Mesodermal cell (in vitro differentiated cells): ENCODE results near the gene PI4K2B.

ENCODE experiments used
- H3K27ac ChIP-seq: 2 replicates; pipeline ENCODE4 v1.7.0; 2013; ENCODE audit warnings: mild to moderate bottlenecking, low read depth, low read length, moderate library complexity; ENCODE audit not compliant: severe bottlenecking
- H3K36me3 ChIP-seq: 2 replicates; pipeline ENCODE4 v1.7.1; 2013; ENCODE audit warnings: mild to moderate bottlenecking, low read length, moderate library complexity; ENCODE audit not compliant: control insufficient read depth, insufficient read depth
- H3K4me1 ChIP-seq: one replicate; pipeline ENCODE4 v1.7.1; 2013; ENCODE audit warnings: mild to moderate bottlenecking, low read length; ENCODE audit not compliant: insufficient read depth, control insufficient read depth, poor library complexity, severe bottlenecking
- H3K4me3 ChIP-seq: 2 replicates; pipeline ENCODE4 v1.7.0; 2013; ENCODE audit warnings: low read length, control low read depth, mild to moderate bottlenecking; ENCODE audit not compliant: insufficient read depth, poor library complexity, severe bottlenecking; ENCODE audit errors: extremely low read depth
- H3K9me3 ChIP-seq: 2 replicates; pipeline ENCODE4 v1.7.1; 2013; ENCODE audit warnings: mild to moderate bottlenecking, low read length, moderate library complexity; ENCODE audit not compliant: control insufficient read depth
- WGBS, 2 experiments: methylation state at CpG; one replicate each; pipeline ENCODE4 v1.1.5; 2013; ENCODE audit warnings: missing lambda C conversion rate in 2 of 2; ENCODE audit not compliant: insufficient coverage in 2 of 2; 5-methylcytosine and 5-hydroxymethylcytosine counted together

PI4K2B gene

GRCh38 chr4:25306518-25307057 is 72.8 kb downstream of the PI4K2B start:
- Histone ChIP-seq H3K27ac (no peak overlapping the region), H3K36me3 (no peaks in the 10 kb centered on the region), H3K9me3 (no peaks in the 10 kb centered on the region), H3K4me3 (no peak overlapping the region), H3K4me1 (no peaks in the 10 kb centered on the region)
- 77 to 83% methylated on average over 3 to 4 of the region's 4 CpGs for WGBS, 2 experiments

DNA sequence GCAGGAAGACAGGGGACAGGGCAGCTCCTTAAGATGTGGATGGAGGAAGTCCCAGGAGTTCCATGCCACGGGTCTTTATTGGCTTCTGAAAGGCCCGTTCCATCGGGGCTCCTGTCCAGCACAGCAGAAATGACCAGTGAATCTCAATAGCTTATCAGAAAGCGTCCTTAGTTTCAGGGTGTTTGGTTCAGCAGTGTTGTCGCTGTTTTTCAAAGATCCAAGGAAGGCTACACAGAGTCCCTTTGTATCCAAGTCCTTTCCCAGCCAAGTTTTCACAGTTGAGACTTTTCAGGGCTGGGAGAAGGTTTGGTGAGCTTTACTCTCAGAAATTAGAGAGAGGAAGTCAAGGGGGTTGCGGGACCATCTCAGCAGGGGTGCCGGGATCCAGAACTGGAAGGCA is 73.8 kb downstream of the PI4K2B start:
- WGBS, 2 experiments: 88 to 92% methylated on average over 4 to 6 of the region's 7 CpGs
- Histone ChIP-seq H3K27ac (no peak overlapping the region), H3K9me3 (no peaks in the 10 kb centered on the region)

DNA sequence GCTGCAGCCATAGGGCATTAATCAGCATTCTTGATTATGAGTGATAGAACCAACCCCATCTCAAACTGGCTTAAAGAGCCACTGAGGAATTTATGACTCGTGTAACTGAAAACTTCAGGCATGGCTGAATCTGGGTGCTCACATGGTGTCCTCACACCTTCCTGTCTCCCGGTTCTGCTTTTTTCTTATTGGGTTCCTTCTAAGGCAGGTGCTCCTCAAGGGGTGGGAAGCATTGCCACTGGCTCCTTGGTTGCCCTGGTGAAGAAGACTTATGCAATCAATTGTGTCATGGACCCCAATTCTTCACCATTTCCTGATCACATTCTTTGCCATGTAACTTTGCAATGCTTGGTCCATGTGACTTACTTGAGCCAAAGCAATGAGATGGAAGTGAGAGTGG is 74.5 kb downstream of the PI4K2B start:
- Histone ChIP-seq H3K4me3 (no peak overlapping the region), H3K9me3 (no peaks in the 10 kb centered on the region), H3K36me3 (no peaks in the 10 kb centered on the region), H3K27ac (no peak overlapping the region), H3K4me1 (no peaks in the 10 kb centered on the region)
- 91 to 93% methylated on average over 2 of the region's 2 CpGs for WGBS, 2 experiments

More for the DNA sequence above, 73.8 kb downstream of the PI4K2B start:
- Histone ChIP-seq H3K4me1 (no peaks in the 10 kb centered on the region), H3K4me3 (no peak overlapping the region), H3K36me3 (no peaks in the 10 kb centered on the region)

GRCh38 chr4:25308761-25309160 is 74.9 kb downstream of the PI4K2B start:
- Histone ChIP-seq H3K4me3 (no peak overlapping the region), H3K27ac (no peak overlapping the region), H3K4me1 (no peaks in the 10 kb centered on the region), H3K9me3 (no peaks in the 10 kb centered on the region), H3K36me3 (no peaks in the 10 kb centered on the region)
- 76 to 92% methylated on average over 3 to 7 of the region's 7 CpGs for WGBS, 2 experiments

DNA sequence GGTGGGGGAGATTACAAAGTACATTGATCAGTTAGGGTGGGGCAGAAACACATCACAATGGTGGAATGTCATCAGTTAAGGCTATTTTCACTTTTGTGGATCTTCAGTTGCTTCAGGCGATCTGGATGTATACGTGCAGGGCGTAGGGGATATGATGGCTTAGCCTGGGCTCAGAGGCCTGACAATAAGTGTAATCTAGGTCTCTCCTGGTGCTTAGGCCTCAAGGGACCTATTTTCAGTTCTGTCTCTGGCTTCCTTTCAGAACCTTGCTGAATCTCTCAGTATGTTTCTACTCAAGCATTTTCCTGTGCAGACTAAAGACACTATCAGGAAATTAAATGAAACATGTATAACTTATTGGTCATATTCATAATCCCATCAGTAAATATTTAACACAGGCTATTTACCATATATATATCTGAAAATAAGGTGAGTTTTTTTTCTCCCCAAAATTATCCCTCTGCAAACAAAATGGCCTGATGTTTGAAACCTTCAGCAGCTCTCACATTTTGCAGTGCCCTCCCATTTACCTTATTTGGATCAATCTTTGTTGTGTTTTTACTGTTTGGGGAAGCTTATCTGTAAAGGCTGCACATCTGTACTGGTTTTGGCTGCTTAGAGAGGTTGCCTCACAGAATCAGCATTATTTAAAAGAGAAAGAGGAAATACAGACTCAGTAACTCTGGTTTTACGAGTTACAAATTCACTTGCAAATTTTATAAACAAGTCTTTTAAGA is 76.4 kb downstream of the PI4K2B start:
- no peaks in the 10 kb centered on the region for H3K9me3 ChIP-seq
- no peaks in the 10 kb centered on the region for H3K4me1 ChIP-seq
- WGBS, 2 experiments: 86 to 100% methylated on average over 1 to 3 of the region's 4 CpGs
- H3K36me3 ChIP-seq: peaks cover 3% of the 10 kb centered on the region
- H3K27ac ChIP-seq: no peak overlapping the region
- H3K4me3 ChIP-seq: no peak overlapping the region

DNA sequence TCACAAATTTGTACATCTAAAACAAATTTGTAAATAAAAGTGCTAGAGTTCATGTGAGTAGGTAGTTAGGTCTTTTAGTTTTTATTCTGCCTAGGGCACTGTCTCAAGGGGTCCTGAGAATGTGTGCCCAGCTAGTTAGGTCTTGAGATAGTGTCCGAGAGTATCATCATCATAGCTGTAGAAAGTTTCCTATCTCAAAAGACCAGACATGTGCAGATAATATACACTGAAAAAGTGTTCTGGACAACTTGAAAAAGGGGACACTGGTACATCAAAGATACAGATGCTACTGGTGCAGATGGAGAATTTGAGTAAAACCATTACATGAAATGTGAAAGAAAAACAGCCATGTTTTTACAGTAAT is 77.0 kb downstream of the PI4K2B start:
- Histone ChIP-seq H3K27ac (no peak overlapping the region), H3K36me3 (peaks cover 9% of the 10 kb centered on the region), H3K9me3 (no peaks in the 10 kb centered on the region), H3K4me1 (no peaks in the 10 kb centered on the region), H3K4me3 (no peak overlapping the region)
- no CpG with 5 or more reads among the region's 1 CpG for WGBS, 2 experiments

GRCh38 chr4:25312496-25313200 is 78.8 kb downstream of the PI4K2B start, which contains the start of gene ZCCHC4:
TSS of gene ZCCHC4 (plus strand) at chr4:25312774. CDS start at chr4:25312810, 36 bp downstream.
- Histone ChIP-seq H3K36me3 (peaks cover 18% of the 10 kb centered on the region), H3K9me3 (no peaks in the 10 kb centered on the region), H3K27ac (peak within 1 kb of the TSS; percentile 87), H3K4me3 (peak within 1 kb of the TSS; percentile 80), H3K4me1 (no peaks in the 10 kb centered on the region)
- WGBS, 2 experiments: 1% methylated on average over 21 to 25 of the region's 40 CpGs

DNA sequence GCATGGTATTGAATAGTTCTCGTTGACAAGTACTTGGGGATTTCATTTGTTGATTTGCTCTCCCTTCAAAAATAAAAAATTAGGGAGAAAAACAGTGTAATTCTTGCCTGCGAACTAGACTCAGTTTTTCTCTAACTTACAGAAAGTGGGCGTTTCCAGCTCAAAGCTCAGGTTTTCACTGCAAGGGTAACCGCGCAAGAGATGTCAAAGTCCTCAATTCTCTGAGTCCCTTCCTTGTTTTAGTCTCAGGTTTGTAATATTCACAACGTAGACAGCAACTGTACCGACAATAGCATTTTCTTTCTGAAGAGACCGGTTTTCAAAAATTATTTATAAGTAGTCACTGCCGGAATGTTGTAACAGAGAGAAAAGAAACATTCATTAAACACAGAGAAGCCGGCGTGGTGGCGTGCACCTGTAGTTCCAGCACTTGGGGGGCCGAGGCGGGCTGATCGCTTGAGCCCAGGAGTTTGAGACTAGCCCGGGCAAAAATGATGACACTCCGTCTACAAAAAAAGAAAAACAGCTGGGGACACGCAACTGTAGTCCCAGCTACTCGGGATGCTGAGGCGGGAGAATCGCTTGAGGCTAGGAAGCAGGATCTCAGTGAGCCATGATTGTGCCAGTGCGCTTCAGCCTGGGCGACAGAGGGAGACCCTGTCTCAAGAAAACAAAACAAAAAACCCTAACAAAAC is 79.5 kb downstream of the PI4K2B start:
- H3K4me3 ChIP-seq: peak overlapping the region; percentile 80
- 55 to 59% methylated on average over 16 to 17 of the region's 23 CpGs for WGBS, 2 experiments
- no peaks in the 10 kb centered on the region for H3K4me1 ChIP-seq
- H3K36me3 ChIP-seq: peaks cover 21% of the 10 kb centered on the region
- H3K9me3 ChIP-seq: no peaks in the 10 kb centered on the region
- H3K27ac ChIP-seq: peak overlapping the region; percentile 87

DNA sequence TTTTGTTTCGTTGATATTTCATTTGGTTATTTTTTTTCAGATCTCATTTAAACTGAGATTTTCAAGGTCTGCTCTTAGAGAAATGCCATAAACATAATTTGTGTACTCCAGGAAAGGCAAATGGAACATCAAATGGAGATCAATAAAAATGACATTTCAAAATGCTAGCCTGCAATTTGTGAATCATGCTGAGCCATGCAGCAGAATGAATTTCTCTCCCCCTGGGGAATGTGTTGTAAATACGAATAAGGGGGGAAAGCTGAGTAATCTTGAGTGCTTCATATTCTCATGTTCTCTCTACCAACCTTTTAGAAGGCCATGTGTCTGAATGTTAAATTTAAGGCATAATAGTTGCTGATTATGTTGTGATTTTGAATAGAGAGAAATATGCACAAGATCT is 86.5 kb downstream of the PI4K2B start:
- Histone ChIP-seq H3K27ac (no peak overlapping the region), H3K36me3 (peaks cover 37% of the 10 kb centered on the region), H3K4me1 (no peaks in the 10 kb centered on the region), H3K4me3 (no peak overlapping the region), H3K9me3 (no peaks in the 10 kb centered on the region)
- WGBS, 2 experiments: no CpG with 5 or more reads among the region's 2 CpGs

GRCh38 chr4:25320773-25321172 is 86.9 kb downstream of the PI4K2B start:
- Histone ChIP-seq H3K27ac (no peak overlapping the region), H3K4me3 (no peak overlapping the region)
- no CpG with 5 or more reads among the region's 1 CpG for WGBS, 2 experiments

More at GRCh38 chr4:25320773-25321172, 86.9 kb downstream of the PI4K2B start:
- H3K36me3 ChIP-seq: peaks cover 32% of the 10 kb centered on the region
- no peaks in the 10 kb centered on the region for H3K4me1 ChIP-seq
- H3K9me3 ChIP-seq: no peaks in the 10 kb centered on the region
